GM12878 (cell line): Measurements from ENCODE around the gene TIFAB. TPM values are rescaled to one million over a fixed set of nuclear protein-coding genes. Genes with fewer than 3 reads are reported as not detected.

Experiments
- ATAC-seq: fragments of 200-7000 bp; cut with Tn5 transposase; 3 replicates; pipeline ENCODE4 v1.9.1; 2020; ENCODE audit warnings: mild to moderate bottlenecking, moderate library complexity
- BruUV-seq: library from RNA; stranded (reverse); fragments of 400-500 nt; replicated peaks from 2 replicates; lab custom pipeline; 2021; lab: Mats Ljungman, UMichigan
- CTCF ChIA-PET: fragments of 300-600 bp; sonication (Branson Sonifier 250); formaldehyde crosslinking; extraction: SDS; loops from one replicate; lab custom pipeline; 2021; ENCODE audit warnings: inconsistent platforms; lab: Yijun Ruan, JAX
- POLR2A ChIA-PET: fragments of 350-600 bp; formaldehyde crosslinking; extraction: SDS; loops from one replicate; lab custom pipeline; 2021; ENCODE audit warnings: inconsistent platforms; lab: Charles Lee
- RAD21 ChIA-PET: fragments of 300-600 bp; sonication (Branson Sonifier 250); formaldehyde crosslinking; loops from one replicate; lab custom pipeline; 2023; ENCODE audit warnings: antibody characterized with exemption; ENCODE audit not compliant: unreplicated experiment; lab: Charles Lee
- SMC1A ChIA-PET: fragments of 300-600 bp; sonication (Branson Sonifier 250); formaldehyde crosslinking; loops from one replicate; lab custom pipeline; 2023; ENCODE audit not compliant: unreplicated experiment, uncharacterized antibody; lab: Charles Lee
- DNase-seq: peaks from one replicate; pipeline ENCODE4 v3.0.0-alpha.2; 2011; ENCODE audit warnings: low read depth, low spot score
- FAIRE-seq: peaks from 3 replicates; lab custom pipeline; 2011; peaks lifted over from hg19 to GRCh38; lab: Jason Lieb, UNC
- H2AFZ ChIP-seq: 2 replicates; pipeline ENCODE4 v1.6.0; 2011; ENCODE audit warnings: low read depth, low read length, control low read depth; ENCODE audit not compliant: control insufficient read depth
- H3K27ac ChIP-seq: 2 replicates; pipeline ENCODE4 v1.5.1; 2011; ENCODE audit warnings: control low read depth; ENCODE audit not compliant: control insufficient read depth, insufficient read depth
- H3K27me3 ChIP-seq, 2 experiments: replicated peaks in 1 of 2; 2 replicates each; pipeline versions ENCODE4 v1.6.0 to v1.6.1; 2011; ENCODE audit warnings: low read length in 1 of 2; ENCODE audit not compliant: control insufficient read depth in 2 of 2, insufficient read depth in 2 of 2
- H3K36me3 ChIP-seq, 2 experiments: 2 replicates each; pipeline ENCODE4 v1.5.1; 2011; ENCODE audit warnings: low read length in 1 of 2; ENCODE audit not compliant: control insufficient read depth in 2 of 2, insufficient read depth in 2 of 2
- H3K4me1 ChIP-seq: 2 replicates; pipeline ENCODE4 v1.6.1; 2011; ENCODE audit warnings: mild to moderate bottlenecking, low read length, moderate library complexity, mixed read lengths; ENCODE audit not compliant: control insufficient read depth, insufficient read depth
- H3K4me2 ChIP-seq: 2 replicates; pipeline ENCODE4 v1.6.0; 2011; ENCODE audit warnings: control low read depth; ENCODE audit not compliant: control insufficient read depth, insufficient read depth
- H3K4me3 ChIP-seq: fragments of 200-600 bp; sonication (generic); 2 replicates; pipeline ENCODE4 v1.5.1; 2016
- H3K79me2 ChIP-seq: 2 replicates; pipeline ENCODE4 v1.6.0; 2011; ENCODE audit warnings: low read length; ENCODE audit not compliant: control insufficient read depth, insufficient read depth
- H3K9ac ChIP-seq: 2 replicates; pipeline ENCODE4 v1.8.0; 2011; ENCODE audit warnings: low read length, control low read depth, mixed read lengths; ENCODE audit not compliant: control insufficient read depth, insufficient read depth
- H3K9me3 ChIP-seq: replicated peaks from 3 replicates; pipeline ENCODE4 v1.5.1; 2011; ENCODE audit warnings: mild to moderate bottlenecking, low read length; ENCODE audit not compliant: control insufficient read depth, insufficient read depth
- H4K20me1 ChIP-seq: 2 replicates; pipeline ENCODE4 v1.6.0; 2011; ENCODE audit not compliant: control insufficient read depth, insufficient read depth
- ASH2L ChIP-seq: fragments of 300-600, 200-600 bp; sonication (generic); IDR thresholded peaks from 2 replicates; pipeline ENCODE4 v1.6.1; 2017; ENCODE audit warnings: low read depth, mild to moderate bottlenecking, borderline replicate concordance
- ATF7 ChIP-seq: fragments of 450-650 bp; IDR thresholded peaks from 2 replicates; pipeline ENCODE4 v1.6.1; 2016; ENCODE audit warnings: low read depth, mild to moderate bottlenecking
- CBX5 ChIP-seq: sonication (generic); IDR thresholded peaks from 2 replicates; pipeline ENCODE4 v1.6.1; 2016; ENCODE audit warnings: low read depth, moderate library complexity, mild to moderate bottlenecking, inconsistent platforms
- FOXM1 ChIP-seq: IDR thresholded peaks from 2 replicates; pipeline ENCODE4 v1.6.1; 2012; ENCODE audit warnings: low read depth, mild to moderate bottlenecking, inconsistent platforms, low read length, moderate library complexity
- HDAC2 ChIP-seq: fragments of 200-600 bp; sonication (generic); IDR thresholded peaks from 2 replicates; pipeline ENCODE4 v1.6.1; 2017
- IRF3 ChIP-seq: fragments of 450-650 bp; IDR thresholded peaks from 2 replicates; pipeline ENCODE4 v1.6.1; 2014; ENCODE audit warnings: mild to moderate bottlenecking
- MEF2A ChIP-seq: IDR thresholded peaks from 2 replicates; pipeline ENCODE4 v1.6.1; 2011; ENCODE audit warnings: low read depth, mild to moderate bottlenecking, low read length, moderate library complexity; ENCODE audit not compliant: insufficient read depth
- NFIC ChIP-seq: IDR thresholded peaks from 2 replicates; pipeline ENCODE4 v1.6.1; 2012; ENCODE audit warnings: low read depth, mild to moderate bottlenecking, inconsistent platforms, low read length, moderate library complexity
- NR2C2 ChIP-seq: IDR thresholded peaks from 2 replicates; pipeline ENCODE4 v1.6.1; 2011; ENCODE audit warnings: borderline replicate concordance, low read depth; ENCODE audit not compliant: control insufficient read depth, insufficient read length
- NRF1 ChIP-seq: conservative IDR thresholded peaks from 2 replicates; pipeline ENCODE4 v1.6.1; 2011; ENCODE audit warnings: mild to moderate bottlenecking, low read depth, low read length, improper control_type of control experiment
- PAX8 ChIP-seq: fragments of 450-650 bp; IDR thresholded peaks from 2 replicates; pipeline ENCODE4 v1.6.1; 2017; ENCODE audit warnings: mild to moderate bottlenecking, moderate library complexity
- SP1 ChIP-seq: IDR thresholded peaks from one replicate; pipeline ENCODE4 v1.6.1; 2011; ENCODE audit warnings: low read depth, low read length
- SPI1 ChIP-seq: IDR thresholded peaks from 2 replicates; pipeline ENCODE4 v1.6.1; 2011; ENCODE audit warnings: low read depth, mild to moderate bottlenecking, low read length, moderate library complexity, borderline replicate concordance; ENCODE audit not compliant: insufficient read depth
- SRF ChIP-seq, 2 experiments: IDR thresholded peaks; 2 replicates each; pipeline ENCODE4 v1.6.1; 2011; ENCODE audit warnings: low read depth in 2 of 2, low read length in 2 of 2, mild to moderate bottlenecking in 1 of 2, moderate library complexity in 1 of 2
- STAT1 ChIP-seq: fragments of 450-650 bp; conservative IDR thresholded peaks from 2 replicates; pipeline ENCODE4 v1.6.1; 2014; ENCODE audit warnings: antibody characterized with exemption, mild to moderate bottlenecking
- TAF1 ChIP-seq: IDR thresholded peaks from 2 replicates; pipeline ENCODE4 v1.6.1; 2011; ENCODE audit warnings: mild to moderate bottlenecking, low read depth, low read length, borderline replicate concordance
- ZZZ3 ChIP-seq: IDR thresholded peaks from 2 replicates; pipeline ENCODE4 v1.6.1; 2011; ENCODE audit warnings: low read depth; ENCODE audit not compliant: control insufficient read depth, insufficient read length
- WGBS: methylation state at CpG from one replicate; pipeline ENCODE4 v1.1.6; 2016; ENCODE audit warnings: low lambda C conversion rate; ENCODE audit not compliant: insufficient replicate concordance, insufficient coverage; ENCODE audit errors: missing lambda C conversion rate; 5-methylcytosine and 5-hydroxymethylcytosine counted together
- in situ Hi-C: fragments of 300-500 bp; cut with MboI; formaldehyde crosslinking; loops from 9 replicates; pipeline ENCODE4 v1.14.3; 2018; ENCODE audit warnings: mixed read lengths
- intact Hi-C: fragments of 100-400 bp; cut with micrococcal nuclease; formaldehyde crosslinking; loops from one replicate; pipeline ENCODE4 v1.14.2; 2022; ENCODE audit not compliant: unreplicated experiment
- polyA plus RNA-seq, 11 experiments: library from polyadenylated mRNA; depleted of rRNA in 4 of 11; unstranded in 6 of 11; stranded (reverse) in 5 of 11; fragments of >200 nt; fragmentation: Nextera tagmentation in 4 of 11; fragmentation: Illumina TruSeq in 1 of 11; extraction: Ambion mirVana in 4 of 11; extraction: Trizol in 1 of 11; gene quantifications; 1 replicate in 1 of 11; 2 replicates in 10 of 11; pipeline versions ENCODE4 v1.2.1 to v1.2.3, GENCODE V29; 2011 to 2016; ENCODE audit warnings: inconsistent platforms in 2 of 11, missing spikeins in 2 of 11, low read depth in 1 of 11
- total RNA-seq, 4 experiments: library from RNA; depleted of rRNA in 3 of 4; stranded (reverse); fragments of >200 nt in 3 of 4; fragmentation: Illumina TruSeq in 1 of 4; extraction: Trizol in 1 of 4; gene quantifications; 2 replicates each; pipeline versions ENCODE4 v1.2.1 to v1.2.3, GENCODE V29; 2013 to 2021
- TF ChIP-seq, protein P1 (sequence below): fragments of 450-650 bp; IDR thresholded peaks from 2 replicates; pipeline ENCODE4 v1.6.1; 2016; ENCODE audit warnings: mild to moderate bottlenecking, moderate library complexity, borderline replicate concordance
- TF ChIP-seq, protein P2 (sequence below): IDR thresholded peaks from 2 replicates; pipeline ENCODE4 v1.6.1; 2011; ENCODE audit warnings: mild to moderate bottlenecking, low read depth, low read length, moderate library complexity; ENCODE audit not compliant: insufficient replicate concordance

Gene TIFAB
- total and polyA plus RNA-seq, 10 of the 15 experiments (the other 5 are each of a cell fraction or from before 2014, with no cell fraction given) = not detected

GRCh38 chr5:135493406-135494180 lies 41.4 kb upstream of the TIFAB start:
- Histone ChIP-seq H3K4me2 (no peak overlapping the region), H3K4me3 (no peak overlapping the region), H3K4me1 (no peaks in the 10 kb centered on the region), H3K27ac (no peak overlapping the region), H4K20me1 (no peaks in the 10 kb centered on the region; the same call in 1 of the 2 replicates), H3K9ac (no peak overlapping the region), H2AFZ (no peak overlapping the region), H3K79me2 (no peaks in the 10 kb centered on the region), H3K27me3 (peaks cover 10 to 18% of the 10 kb centered on the region in 2 experiments; a peak in 3 of 4 replicates), H3K36me3 (no peaks in the 10 kb centered on the region), H3K9me3 (no peaks in the 10 kb centered on the region)
- in situ Hi-C loops = no loop called here
- ATAC-seq (no peak), FAIRE-seq (no peak), DNase-seq (no peak)
- SMC1A ChIA-PET = no interaction called here
- RAD21 ChIA-PET = no interaction called here
- POLR2A ChIA-PET = no interaction called here
- BruUV-seq = no TSS peak
- intact Hi-C loops = no loop called here
- 23% methylated on average over 8 of the region's 8 CpGs for WGBS
- CTCF ChIA-PET = interaction anchor here (1.6 to 1.7 kb wide), 2 partner anchors 31 to 58 kb away, joined by 5 to 8 read pairs; no protein-coding TSS in a partner anchor
- TF ChIP-seq NFIC (no peak), SPI1 (no peak), IRF3 (no peak), FOXM1 (no peak), ATF7 (no peak), TAF1 (no peak), NRF1 (no peak), SRF (IDR thresholded peaks at IDR 0.05; ENCODE audit: low read depth in 2 of 2, low read length in 2 of 2) (no peak), ASH2L (no peak), STAT1 (no peak), HDAC2 (no peak), SP1 (no peak), MEF2A (no peak), NR2C2 (no peak), PAX8 (no peak), ZZZ3 (no peak), CBX5 (no peak)
- TF ChIP-seq, protein P1, sequence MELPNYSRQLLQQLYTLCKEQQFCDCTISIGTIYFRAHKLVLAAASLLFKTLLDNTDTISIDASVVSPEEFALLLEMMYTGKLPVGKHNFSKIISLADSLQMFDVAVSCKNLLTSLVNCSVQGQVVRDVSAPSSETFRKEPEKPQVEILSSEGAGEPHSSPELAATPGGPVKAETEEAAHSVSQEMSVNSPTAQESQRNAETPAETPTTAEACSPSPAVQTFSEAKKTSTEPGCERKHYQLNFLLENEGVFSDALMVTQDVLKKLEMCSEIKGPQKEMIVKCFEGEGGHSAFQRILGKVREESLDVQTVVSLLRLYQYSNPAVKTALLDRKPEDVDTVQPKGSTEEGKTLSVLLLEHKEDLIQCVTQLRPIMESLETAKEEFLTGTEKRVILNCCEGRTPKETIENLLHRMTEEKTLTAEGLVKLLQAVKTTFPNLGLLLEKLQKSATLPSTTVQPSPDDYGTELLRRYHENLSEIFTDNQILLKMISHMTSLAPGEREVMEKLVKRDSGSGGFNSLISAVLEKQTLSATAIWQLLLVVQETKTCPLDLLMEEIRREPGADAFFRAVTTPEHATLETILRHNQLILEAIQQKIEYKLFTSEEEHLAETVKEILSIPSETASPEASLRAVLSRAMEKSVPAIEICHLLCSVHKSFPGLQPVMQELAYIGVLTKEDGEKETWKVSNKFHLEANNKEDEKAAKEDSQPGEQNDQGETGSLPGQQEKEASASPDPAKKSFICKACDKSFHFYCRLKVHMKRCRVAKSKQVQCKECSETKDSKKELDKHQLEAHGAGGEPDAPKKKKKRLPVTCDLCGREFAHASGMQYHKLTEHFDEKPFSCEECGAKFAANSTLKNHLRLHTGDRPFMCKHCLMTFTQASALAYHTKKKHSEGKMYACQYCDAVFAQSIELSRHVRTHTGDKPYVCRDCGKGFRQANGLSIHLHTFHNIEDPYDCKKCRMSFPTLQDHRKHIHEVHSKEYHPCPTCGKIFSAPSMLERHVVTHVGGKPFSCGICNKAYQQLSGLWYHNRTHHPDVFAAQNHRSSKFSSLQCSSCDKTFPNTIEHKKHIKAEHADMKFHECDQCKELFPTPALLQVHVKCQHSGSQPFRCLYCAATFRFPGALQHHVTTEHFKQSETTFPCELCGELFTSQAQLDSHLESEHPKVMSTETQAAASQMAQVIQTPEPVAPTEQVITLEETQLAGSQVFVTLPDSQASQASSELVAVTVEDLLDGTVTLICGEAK = no peak
- TF ChIP-seq, protein P2, sequence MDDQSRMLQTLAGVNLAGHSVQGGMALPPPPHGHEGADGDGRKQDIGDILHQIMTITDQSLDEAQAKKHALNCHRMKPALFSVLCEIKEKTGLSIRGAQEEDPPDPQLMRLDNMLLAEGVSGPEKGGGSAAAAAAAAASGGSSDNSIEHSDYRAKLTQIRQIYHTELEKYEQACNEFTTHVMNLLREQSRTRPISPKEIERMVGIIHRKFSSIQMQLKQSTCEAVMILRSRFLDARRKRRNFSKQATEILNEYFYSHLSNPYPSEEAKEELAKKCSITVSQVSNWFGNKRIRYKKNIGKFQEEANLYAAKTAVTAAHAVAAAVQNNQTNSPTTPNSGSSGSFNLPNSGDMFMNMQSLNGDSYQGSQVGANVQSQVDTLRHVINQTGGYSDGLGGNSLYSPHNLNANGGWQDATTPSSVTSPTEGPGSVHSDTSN = no peak
